GM13976 (cell line): Measurements from ENCODE around the gene SH3PXD2A.

Source experiments
- DNase-seq: peaks from one replicate; pipeline ENCODE4 v3.0.0; 2012; ENCODE audit warnings: low spot score
- CTCF ChIP-seq: IDR thresholded peaks from 2 replicates; pipeline ENCODE4 v1.5.1; 2012; ENCODE audit warnings: borderline replicate concordance, mild to moderate bottlenecking; ENCODE audit not compliant: insufficient read depth; ENCODE audit errors: extremely low read depth, missing control alignments, control extremely low read depth
- in situ Hi-C: fragments of 300-500 bp; cut with MboI; formaldehyde crosslinking; loops from one replicate; pipeline ENCODE4 v1.12.0; 2022; ENCODE audit warnings: low sequenced_read_pairs, mixed read lengths, inconsistent platforms; ENCODE audit not compliant: unreplicated experiment

The SH3PXD2A gene

GRCh38 chr10:103574097-103575061 is 281.0 kb downstream of the SH3PXD2A start:
- DNase-seq: no peak
- in situ Hi-C loops: no loop called here
- no peak for TF ChIP-seq CTCF

DNA sequence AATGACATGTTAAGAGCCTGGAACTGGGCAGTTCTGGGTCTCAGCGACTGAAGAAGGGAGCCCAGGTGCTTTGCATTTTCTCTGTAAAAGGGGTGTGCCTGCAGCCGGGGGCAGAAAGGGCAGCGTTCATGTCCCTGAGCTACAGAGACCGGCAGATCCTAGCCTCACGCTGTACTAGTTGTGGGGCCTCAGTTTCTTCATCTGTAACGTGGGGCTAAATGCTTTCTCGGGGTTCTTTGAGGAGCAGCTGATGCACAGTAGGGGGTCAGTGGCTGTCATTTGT is 282.2 kb downstream of the SH3PXD2A start:
- no peak for TF ChIP-seq CTCF

DNA sequence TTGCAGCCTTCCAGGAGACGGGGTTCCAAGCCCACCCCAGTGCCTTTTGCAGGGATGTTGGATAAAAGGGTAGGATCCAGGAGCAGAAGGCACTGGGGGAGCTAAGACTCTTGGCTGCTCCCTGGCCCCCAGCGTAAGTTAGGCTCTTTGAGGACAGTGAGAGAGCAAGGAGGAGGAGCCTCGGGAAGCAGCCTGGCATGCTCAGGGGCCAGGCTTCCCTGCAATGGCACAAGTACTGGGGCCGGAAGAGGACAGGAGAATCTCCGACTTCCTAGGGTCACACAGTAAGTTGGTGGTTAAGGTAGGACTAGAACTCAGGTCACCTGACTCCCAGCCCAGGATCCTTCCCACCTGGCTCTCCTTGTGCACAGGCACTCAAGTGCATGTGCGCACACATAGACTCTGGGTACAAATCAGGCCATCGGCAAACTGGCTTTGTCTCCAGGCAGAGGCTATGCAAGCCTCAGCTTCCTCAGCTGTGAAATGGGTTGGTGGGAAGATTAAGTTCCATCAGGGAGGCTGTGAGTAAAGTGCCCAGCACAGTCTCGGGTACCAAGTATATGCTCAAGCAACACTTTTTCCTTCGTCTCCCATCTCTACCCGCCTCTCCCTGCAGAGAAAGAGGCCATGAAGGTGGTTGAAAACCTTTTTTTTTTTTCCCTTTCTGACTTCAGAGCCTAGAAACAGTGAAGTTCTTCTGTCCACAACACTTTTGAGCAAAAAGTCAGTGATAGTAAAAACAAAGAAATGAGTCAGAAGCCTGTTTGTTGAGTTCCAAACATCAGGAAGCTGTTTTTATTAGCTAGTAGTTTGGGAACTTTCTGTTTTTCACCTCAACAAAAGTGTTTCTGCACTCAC is 282.8 kb downstream of the SH3PXD2A start:
- TF ChIP-seq CTCF: no peak
- in situ Hi-C loops: no loop called here
- DNase-seq: no peak

More for the DNA sequence above, 282.2 kb downstream of the SH3PXD2A start:
- DNase-seq: no peak
- in situ Hi-C loops: no loop called here

GRCh38 chr10:103571656-103571975 is 283.8 kb downstream of the SH3PXD2A start:
- in situ Hi-C loops: no loop called here

DNA sequence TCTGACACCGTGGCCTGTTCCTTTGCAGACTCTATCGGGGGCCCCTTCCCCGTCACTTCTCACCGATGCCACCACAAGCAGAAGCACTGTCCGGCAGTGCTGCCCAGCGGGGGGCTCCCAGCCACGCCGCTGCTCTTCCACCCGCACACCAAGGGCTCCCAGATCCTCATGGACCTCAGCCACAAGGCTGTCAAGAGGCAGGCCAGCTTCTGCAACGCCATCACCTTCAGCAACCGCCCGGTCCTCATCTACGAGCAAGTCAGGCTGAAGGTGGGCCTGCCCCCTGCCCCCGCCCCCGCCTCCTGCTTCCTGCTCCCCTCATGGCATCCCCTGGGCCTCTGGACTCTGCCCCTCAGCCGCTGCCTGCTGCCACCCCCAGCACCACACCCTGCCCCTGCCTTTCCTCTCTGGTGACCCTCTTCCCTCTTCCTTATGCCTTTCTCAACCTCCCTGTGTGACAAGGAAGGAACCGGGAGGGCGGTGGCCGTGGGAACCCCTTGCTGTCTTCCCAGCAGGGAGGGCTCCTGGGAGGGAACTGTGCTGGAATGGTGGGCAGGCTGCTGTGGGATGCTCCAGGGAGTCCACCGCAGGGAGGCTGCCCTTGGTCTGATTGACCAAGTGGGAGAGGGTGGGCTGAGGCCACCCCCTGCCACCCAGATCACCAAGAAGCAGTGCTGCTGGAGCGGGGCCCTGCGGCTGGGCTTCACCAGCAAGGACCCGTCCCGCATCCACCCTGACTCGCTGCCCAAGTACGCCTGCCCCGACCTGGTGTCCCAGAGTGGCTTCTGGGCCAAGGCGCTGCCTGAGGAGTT is 284.3 kb downstream of the SH3PXD2A start:
- DNase-seq: no peak
- TF ChIP-seq CTCF: no peak
- in situ Hi-C loops: no loop called here

More at GRCh38 chr10:103571656-103571975, 283.8 kb downstream of the SH3PXD2A start:
- DNase-seq: no peak
- TF ChIP-seq CTCF: no peak

DNA sequence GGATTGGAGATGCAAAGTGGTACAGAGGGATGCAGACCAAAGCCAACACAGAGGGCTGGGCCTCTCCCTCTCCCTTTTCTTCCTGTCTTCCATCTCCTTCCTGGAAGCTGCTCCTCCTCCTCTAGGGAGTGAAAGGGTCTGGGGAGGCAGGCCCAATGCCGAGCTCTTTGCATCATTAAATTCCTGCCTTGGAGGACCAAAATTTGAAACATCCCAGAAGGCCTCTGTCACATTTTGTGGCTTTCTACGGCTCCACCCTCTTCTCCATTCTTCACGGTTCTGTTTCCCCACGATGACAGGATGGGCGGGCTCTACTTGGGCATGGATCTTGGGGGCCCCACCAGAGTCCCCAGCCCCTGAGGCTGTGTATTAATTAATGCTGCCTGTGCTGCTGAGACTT is 285.5 kb downstream of the SH3PXD2A start:
- DNase-seq: no peak
- in situ Hi-C loops: no loop called here
- TF ChIP-seq CTCF: no peak
